Left lung (tissue), 10 donors: Measurements from ENCODE around the gene SLC6A16. TPM values are rescaled to one million over a fixed set of nuclear protein-coding genes. Genes with fewer than 3 reads are reported as not detected.
"Not testable (repeated sequence)": the region's sequence is repeated elsewhere in the genome, so short reads cannot be mapped to it uniquely, and the experiment has no call there.

Experiments
- ATAC-seq: fragments of 200-7000 bp; cut with Tn5 transposase; one replicate; pipeline ENCODE4 v1.9.1; 2020; ENCODE audit warnings: moderate library complexity
- DNase-seq, 4 donors: peaks; one replicate each; pipeline ENCODE4 v3.0.0-alpha.2; 2013 to 2020
- H3K27ac ChIP-seq, 2 donors: fragments of 200-600 bp; sonication (generic) in 1 of 2; one replicate each; pipeline versions ENCODE4 v1.5.0 to v1.8.0; 2020 to 2021
- H3K27me3 ChIP-seq, 2 donors: fragments of 200-600 bp; sonication (generic) in 1 of 2; one replicate each; pipeline versions ENCODE4 v1.5.0 to v1.8.0; 2020 to 2021
- H3K36me3 ChIP-seq, 2 donors: fragments of 200-600 bp; sonication (generic) in 1 of 2; one replicate each; pipeline versions ENCODE4 v1.5.0 to v1.8.0; 2020 to 2021
- H3K4me1 ChIP-seq, 2 donors: fragments of 200-600 bp; one replicate each; pipeline ENCODE4 v1.8.0; 2021
- H3K4me3 ChIP-seq, 2 donors: fragments of 200-600 bp; sonication (generic) in 1 of 2; one replicate each; pipeline versions ENCODE4 v1.5.0 to v1.8.0; 2020 to 2021; ENCODE audit warnings: mild to moderate bottlenecking in 1 of 2
- H3K9me3 ChIP-seq, 2 donors: fragments of 200-600 bp; sonication (generic) in 1 of 2; one replicate each; pipeline versions ENCODE4 v1.5.0 to v1.8.0; 2020 to 2021
- CTCF ChIP-seq, 2 donors: fragments of 200-600 bp; sonication (generic) in 1 of 2; IDR thresholded peaks; one replicate each; pipeline versions ENCODE4 v1.5.0 to v1.8.0; 2021; ENCODE audit warnings: antibody characterized with exemption in 2 of 2
- intact Hi-C, 2 donors: fragments of 100-400 bp; cut with DNase I; formaldehyde crosslinking; loops; one replicate each; pipeline versions ENCODE4 v1.11.2 to v1.14.2; 2022
- polyA plus RNA-seq, 6 donors: library from polyadenylated mRNA; unstranded; fragments of 120-200 nt; gene quantifications; one replicate each; pipeline ENCODE4 v1.2.1, GENCODE V29; 2013; ENCODE audit not compliant: insufficient read length in 6 of 6
- total RNA-seq, 2 donors: library from RNA; stranded (reverse); fragmentation: NEBNext Ultra II Directional; extraction: Animal tissue kit (Norgen Biotek cat#: 25700); gene quantifications; one replicate each; pipeline ENCODE4 v1.2.1, GENCODE V29; 2021
- donor health status: DM: no; HTN: yes; CAD: no.
- donor health status: DM: no; HTN: no; CAD: no.

Gene SLC6A16
- total and polyA plus RNA-seq, 8 donors: 0.52 to 6.2 (median 4.0) TPM

DNA sequence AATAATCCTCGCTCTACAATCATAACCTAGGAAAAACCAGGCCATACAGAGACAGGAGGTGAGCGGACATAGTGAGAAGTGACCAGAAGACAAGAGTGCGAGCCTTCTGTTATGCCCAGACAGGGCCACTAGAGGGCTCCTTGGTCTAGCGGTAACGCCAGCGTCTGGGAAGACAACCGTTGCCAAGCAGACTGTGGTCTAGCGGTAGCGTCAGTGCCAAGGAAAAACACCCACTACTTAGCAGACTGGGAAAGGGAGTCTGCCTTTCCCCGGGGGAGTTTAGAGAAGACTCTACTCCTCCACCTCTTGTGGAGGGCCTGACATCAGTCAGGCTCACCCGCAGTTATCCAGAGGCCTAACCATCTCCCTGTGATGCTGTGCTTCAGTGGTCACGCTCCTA is 58.6 kb downstream of the SLC6A16 start:
- Histone ChIP-seq H3K27me3 (peaks cover 0 to 27% of the 10 kb centered on the region in 2 donors), H3K9me3 (peaks cover 5 to 16% of the 10 kb centered on the region in 2 donors)
- TF ChIP-seq CTCF (IDR thresholded peaks at IDR 0.05): peak; percentile 69 to 75
- H3K4me3 ChIP-seq, H3K27ac ChIP-seq, H3K36me3 ChIP-seq, intact Hi-C loops, ATAC-seq, H3K4me1 ChIP-seq: not testable (repeated sequence)
- peak in 1 of 4 donors; percentile 64 for DNase-seq

DNA sequence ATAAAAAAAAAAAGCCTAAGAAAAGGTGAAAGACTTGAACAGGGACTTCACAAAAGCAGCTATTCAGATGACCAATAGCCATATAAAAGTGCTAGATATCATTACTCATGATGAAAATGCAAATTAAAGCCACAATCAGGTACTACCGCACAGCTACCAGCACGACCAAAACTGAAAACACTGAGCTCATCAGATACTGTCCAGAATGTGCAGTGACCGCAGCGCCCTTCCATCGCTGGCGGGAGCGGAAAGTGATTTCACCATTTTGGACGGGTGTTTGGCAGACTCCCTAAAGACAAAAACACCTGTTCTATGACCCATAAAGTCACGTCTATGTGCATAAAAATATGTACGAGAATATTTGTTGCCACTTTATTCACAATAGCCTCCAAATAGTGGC is 60.7 kb downstream of the SLC6A16 start:
- H3K4me3 ChIP-seq: no peak overlapping the region
- no peak for TF ChIP-seq CTCF (IDR thresholded peaks at IDR 0.05)
- no peaks in the 10 kb centered on the region for H3K4me1 ChIP-seq
- H3K27me3 ChIP-seq: peaks cover 0 to 25% of the 10 kb centered on the region in 2 donors
- ATAC-seq: no peak
- no peak overlapping the region for H3K27ac ChIP-seq
- intact Hi-C loops: no loop called here
- DNase-seq: no peak
- H3K36me3 ChIP-seq: no peaks in the 10 kb centered on the region
- H3K9me3 ChIP-seq: peaks cover 5 to 24% of the 10 kb centered on the region in 2 donors

- Histone ChIP-seq H3K4me1 (no peaks in the 10 kb centered on the region), H3K27me3 (peaks cover 0 to 25% of the 10 kb centered on the region in 2 donors), H3K9me3 (peaks cover 2 to 31% of the 10 kb centered on the region in 2 donors), H3K4me3 (no peak overlapping the region), H3K36me3 (no peaks in the 10 kb centered on the region), H3K27ac (no peak overlapping the region)
- ATAC-seq: no peak
- TF ChIP-seq CTCF (IDR thresholded peaks at IDR 0.05): no peak
- intact Hi-C loops: no loop called here
- DNase-seq: no peak
Observed at GRCh38 chr19:49261602-49262001, 63.4 kb downstream of the SLC6A16 start.

GRCh38 chr19:49256691-49257090 is 68.3 kb downstream of the SLC6A16 start:
- Histone ChIP-seq H3K27me3 (peaks cover 0 to 4% of the 10 kb centered on the region in 2 donors), H3K27ac (no peak overlapping the region), H3K4me1 (no peaks in the 10 kb centered on the region), H3K9me3 (peaks cover 0 to 21% of the 10 kb centered on the region in 2 donors), H3K4me3 (no peak overlapping the region), H3K36me3 (no peaks in the 10 kb centered on the region)
- TF ChIP-seq CTCF (IDR thresholded peaks at IDR 0.05): no peak
- intact Hi-C loops: no loop called here
- DNase-seq (no peak), ATAC-seq (no peak)

- Histone ChIP-seq H3K27ac (no peak overlapping the region), H3K9me3 (peaks cover 0 to 21% of the 10 kb centered on the region in 2 donors), H3K4me3 (no peak overlapping the region), H3K36me3 (no peaks in the 10 kb centered on the region), H3K27me3 (no peaks in the 10 kb centered on the region), H3K4me1 (no peaks in the 10 kb centered on the region)
- TF ChIP-seq CTCF (IDR thresholded peaks at IDR 0.05): no peak
- ATAC-seq: no peak
- no peak for DNase-seq
- intact Hi-C loops: no loop called here
Observed at GRCh38 chr19:49255674-49256073, 69.3 kb downstream of the SLC6A16 start.
